Activated naive CD4-positive, alpha-beta T cell treated with anti-CD3 and anti-CD28 coated beads, Interleukin-2, amount 50 U/mL, for 24 hours (primary cell): ENCODE results near the gene CALHM3.
"Not testable (repeated sequence)": the region's sequence is repeated elsewhere in the genome, so short reads cannot be mapped to it uniquely, and the experiment has no call there.

Experiments
- H3K27ac Mint-ChIP-seq: one replicate; pipeline ENCODE4 v1.8.0; 2021; ENCODE audit warnings: mild to moderate bottlenecking, mixed read lengths
- H3K27me3 Mint-ChIP-seq: one replicate; pipeline ENCODE4 v1.8.0; 2021; ENCODE audit warnings: mixed read lengths
- H3K36me3 Mint-ChIP-seq: one replicate; pipeline ENCODE4 v1.8.0; 2021; ENCODE audit warnings: mixed read lengths
- H3K4me1 Mint-ChIP-seq: one replicate; pipeline ENCODE4 v1.8.0; 2021; ENCODE audit warnings: mixed read lengths
- H3K4me3 Mint-ChIP-seq: one replicate; pipeline ENCODE4 v1.8.0; 2021; ENCODE audit warnings: mild to moderate bottlenecking, mixed read lengths
- H3K9me3 Mint-ChIP-seq: one replicate; pipeline ENCODE4 v1.8.0; 2021; ENCODE audit warnings: mixed read lengths

CALHM3 gene, protein sequence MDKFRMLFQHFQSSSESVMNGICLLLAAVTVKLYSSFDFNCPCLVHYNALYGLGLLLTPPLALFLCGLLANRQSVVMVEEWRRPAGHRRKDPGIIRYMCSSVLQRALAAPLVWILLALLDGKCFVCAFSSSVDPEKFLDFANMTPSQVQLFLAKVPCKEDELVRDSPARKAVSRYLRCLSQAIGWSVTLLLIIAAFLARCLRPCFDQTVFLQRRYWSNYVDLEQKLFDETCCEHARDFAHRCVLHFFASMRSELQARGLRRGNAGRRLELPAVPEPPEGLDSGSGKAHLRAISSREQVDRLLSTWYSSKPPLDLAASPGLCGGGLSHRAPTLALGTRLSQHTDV

DNA sequence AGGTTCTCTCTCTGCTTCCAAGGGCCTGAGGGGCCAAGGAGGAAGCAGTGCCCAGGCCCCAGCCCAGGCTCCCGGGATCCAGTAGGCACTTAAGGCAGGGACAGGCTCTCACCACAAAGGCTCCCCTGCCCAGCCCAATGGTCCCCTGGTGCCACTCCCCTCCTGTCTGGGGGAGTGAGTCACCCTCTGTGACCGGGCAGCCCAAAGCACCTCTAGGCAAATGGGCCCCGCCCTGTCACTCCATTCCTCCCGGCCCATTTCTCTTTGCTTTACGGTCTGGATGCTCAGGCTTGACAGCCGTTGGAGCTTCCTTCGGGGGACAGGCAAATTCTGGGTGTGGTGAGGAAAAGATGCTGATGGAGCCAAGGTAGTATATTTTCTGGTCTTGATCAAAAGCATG, at the start of gene CALHM3:
TSS of gene CALHM3 (minus strand) at position 106 of the 400 bp plus-strand sequence. CDS start 208 bp downstream, outside the sequence.
- Mint-ChIP-seq H3K27ac (no peak within 1 kb of the TSS), H3K4me1 (peaks cover 5% of the 10 kb centered on the region), H3K9me3 (no peaks in the 10 kb centered on the region), H3K27me3 (no peaks in the 10 kb centered on the region), H3K36me3 (no peaks in the 10 kb centered on the region), H3K4me3 (no peak within 1 kb of the TSS)

DNA sequence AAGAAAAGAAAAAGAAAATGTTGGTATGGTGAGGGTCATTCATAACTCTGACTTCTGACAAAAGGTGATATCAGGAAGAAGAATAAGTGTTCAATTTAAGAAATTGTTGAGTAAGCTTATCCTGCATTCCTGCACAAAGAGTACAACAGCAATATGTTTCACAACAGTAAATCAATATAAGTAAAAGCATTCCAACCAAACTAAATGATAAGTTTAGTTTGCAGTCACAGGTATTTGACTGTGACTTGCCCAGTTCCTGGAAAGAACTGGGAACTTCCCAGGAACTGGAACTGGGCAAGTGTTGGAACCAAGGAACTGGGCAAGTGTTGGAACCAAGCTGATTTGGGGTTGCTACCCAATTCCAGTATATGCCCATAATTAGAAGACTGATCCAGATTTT, 49.5 kb upstream of the CALHM3 start:
- Mint-ChIP-seq H3K9me3 (peaks cover 13% of the 10 kb centered on the region), H3K36me3 (peaks cover 3% of the 10 kb centered on the region), H3K4me1 (no peaks in the 10 kb centered on the region), H3K4me3 (no peak overlapping the region), H3K27me3 (peaks cover 10% of the 10 kb centered on the region), H3K27ac (no peak overlapping the region)

DNA sequence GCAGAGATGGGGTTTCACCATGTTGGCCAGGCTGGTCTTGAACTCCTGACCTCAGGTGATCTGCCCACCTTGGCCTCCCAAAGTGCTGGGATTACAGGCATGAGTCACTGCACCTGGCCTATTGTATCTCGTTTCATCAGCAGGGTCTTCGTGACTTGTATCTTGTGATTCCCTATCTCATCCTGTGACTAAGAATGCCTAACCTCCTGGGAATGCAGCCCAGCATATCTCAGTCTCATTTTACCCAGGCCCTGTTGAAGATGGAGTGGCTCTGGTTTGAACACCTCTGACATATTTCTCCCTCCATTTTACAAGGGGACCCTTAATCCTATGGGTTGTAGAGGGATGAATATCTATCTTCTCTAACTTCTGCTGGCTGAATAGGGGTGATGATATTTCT, 48.4 kb upstream of the CALHM3 start:
- not testable (repeated sequence) for H3K4me3 Mint-ChIP-seq, H3K36me3 Mint-ChIP-seq
- H3K9me3 Mint-ChIP-seq = peaks cover 13% of the 10 kb centered on the region

DNA sequence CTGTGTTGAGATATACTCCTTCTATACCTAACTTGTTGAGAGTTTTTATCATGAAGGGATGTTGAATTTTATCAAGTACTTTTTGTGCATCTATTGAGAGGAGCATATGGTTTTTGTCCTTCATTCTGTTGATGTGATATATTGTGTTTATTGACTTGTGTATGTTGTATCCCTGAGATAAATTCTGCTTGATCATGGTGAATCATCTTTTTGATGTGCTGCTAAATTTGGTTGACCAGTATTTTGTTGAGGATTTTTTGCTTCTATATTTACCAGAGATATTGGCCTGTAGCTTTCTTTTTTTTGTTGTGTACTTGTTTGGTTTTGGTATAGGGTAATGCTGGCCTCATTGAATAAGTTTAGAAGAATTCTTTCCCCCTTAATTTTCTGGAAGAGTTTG, 46.9 kb upstream of the CALHM3 start:
- Mint-ChIP-seq H3K36me3 (peaks cover 2% of the 10 kb centered on the region), H3K27ac (no peak overlapping the region), H3K4me1 (no peaks in the 10 kb centered on the region), H3K27me3 (peaks cover 10% of the 10 kb centered on the region), H3K4me3 (no peak overlapping the region), H3K9me3 (peaks cover 13% of the 10 kb centered on the region)

More for the DNA sequence above, 48.4 kb upstream of the CALHM3 start:
- not testable (repeated sequence) for H3K4me1 Mint-ChIP-seq, H3K27ac Mint-ChIP-seq, H3K27me3 Mint-ChIP-seq

DNA sequence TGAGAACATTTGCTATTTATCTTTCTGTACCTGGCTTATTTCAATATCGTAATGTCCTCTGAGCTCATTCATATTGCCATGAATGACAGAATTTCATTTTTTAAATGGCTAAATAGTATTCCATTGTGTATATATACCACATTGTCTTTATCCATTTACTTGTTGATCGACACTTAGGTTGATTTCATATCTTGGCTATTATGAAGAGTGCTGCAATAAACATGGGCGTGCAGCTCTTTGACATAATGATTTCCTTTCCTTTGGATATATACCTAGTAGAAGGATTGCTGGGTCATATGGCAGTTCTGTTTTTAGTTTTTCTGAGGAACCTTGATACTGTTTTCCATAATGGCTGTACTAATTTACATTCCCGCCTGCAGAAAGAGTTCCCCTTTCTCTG, 44.6 kb upstream of the CALHM3 start:
- H3K27ac Mint-ChIP-seq = no peak overlapping the region
- H3K9me3 Mint-ChIP-seq = peaks cover 6% of the 10 kb centered on the region
- H3K36me3 Mint-ChIP-seq = peaks cover 2% of the 10 kb centered on the region
- H3K27me3 Mint-ChIP-seq = peaks cover 10% of the 10 kb centered on the region
- H3K4me3 Mint-ChIP-seq = no peak overlapping the region
- no peaks in the 10 kb centered on the region for H3K4me1 Mint-ChIP-seq

DNA sequence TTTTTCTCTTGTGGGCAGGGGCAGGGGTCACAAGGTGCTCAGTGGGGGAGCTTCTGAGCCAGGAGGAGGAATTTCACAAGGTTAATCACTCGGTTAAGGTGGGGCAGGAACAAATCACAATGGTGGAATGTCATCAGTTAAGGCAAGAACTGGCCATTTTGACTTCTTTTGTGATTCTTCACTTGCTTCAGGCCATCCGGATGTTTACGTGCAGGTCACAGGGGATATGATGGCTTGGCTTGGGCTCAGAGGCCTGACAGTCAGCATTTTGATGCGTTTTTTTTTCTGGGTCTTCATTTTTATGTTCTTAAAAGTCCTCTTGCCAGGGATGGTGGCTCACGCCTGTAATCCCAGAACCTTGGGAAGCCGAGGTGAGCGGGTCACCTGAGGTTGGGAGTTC, 43.0 kb upstream of the CALHM3 start:
- H3K4me1 Mint-ChIP-seq, H3K4me3 Mint-ChIP-seq, H3K27me3 Mint-ChIP-seq, H3K9me3 Mint-ChIP-seq, H3K27ac Mint-ChIP-seq, H3K36me3 Mint-ChIP-seq: not testable (repeated sequence)

DNA sequence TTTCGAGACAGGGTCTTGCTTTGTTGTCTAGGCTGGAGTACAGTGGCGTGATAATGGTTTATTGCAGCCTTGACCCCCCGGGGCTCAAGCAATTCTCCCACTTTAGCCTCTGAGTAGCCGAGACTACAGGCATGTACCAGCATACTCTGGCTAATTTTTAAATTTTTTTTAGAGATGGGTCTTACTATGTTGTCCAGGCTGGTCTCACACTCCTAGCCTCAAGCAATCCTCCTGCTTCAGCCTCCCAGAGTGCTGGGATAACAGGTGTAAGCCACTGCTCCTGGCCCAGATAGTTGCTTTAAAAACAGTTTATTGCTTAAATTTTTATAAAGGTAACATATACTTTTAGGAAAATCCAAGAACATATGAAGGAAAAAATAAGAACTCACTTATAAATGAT, 40.8 kb upstream of the CALHM3 start:
- Mint-ChIP-seq H3K27me3 (no peaks in the 10 kb centered on the region), H3K27ac (no peak overlapping the region), H3K9me3 (no peaks in the 10 kb centered on the region), H3K36me3 (no peaks in the 10 kb centered on the region), H3K4me3 (no peak overlapping the region), H3K4me1 (no peaks in the 10 kb centered on the region)

DNA sequence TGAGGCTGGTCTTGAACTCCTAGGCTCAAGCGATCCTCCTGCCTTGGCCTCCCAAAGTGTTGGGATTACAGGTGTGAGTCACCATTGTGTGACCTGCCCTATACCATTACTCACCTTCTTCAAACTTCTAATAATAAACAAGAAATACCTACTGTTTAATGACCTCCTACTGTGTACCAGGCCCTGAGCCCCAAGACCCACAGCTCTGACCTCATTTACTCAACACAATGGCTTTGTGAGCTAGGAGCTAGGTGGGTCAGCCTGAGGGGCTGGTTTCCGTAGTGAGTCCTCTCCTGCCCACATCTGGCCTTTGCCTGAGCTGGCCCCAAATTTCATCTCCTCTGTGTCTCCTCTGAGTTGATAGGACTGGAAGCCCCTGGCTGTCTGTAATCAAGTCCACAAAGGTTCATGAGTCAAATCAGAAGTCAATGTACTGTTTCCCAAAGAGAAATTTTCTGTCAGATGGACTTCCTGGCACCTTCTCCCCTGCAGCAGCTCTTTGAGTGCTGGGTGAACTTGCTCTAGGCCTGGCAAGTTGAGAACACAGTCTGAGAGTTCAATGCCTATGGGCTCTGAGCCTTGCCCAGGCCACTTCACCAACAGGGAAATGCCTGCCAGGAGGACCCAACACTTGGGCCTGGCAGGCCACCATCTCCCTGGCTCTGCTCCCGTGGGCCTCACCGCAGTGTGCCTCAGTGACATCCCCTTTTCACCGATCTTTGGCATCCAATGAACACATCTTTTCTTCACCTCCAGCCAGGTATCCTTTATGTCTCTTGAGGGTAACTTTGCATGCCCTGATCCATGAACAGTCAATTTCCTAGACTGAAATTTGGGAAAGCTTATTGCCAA, 38.4 kb upstream of the CALHM3 start:
- H3K9me3 Mint-ChIP-seq = no peaks in the 10 kb centered on the region
- H3K27me3 Mint-ChIP-seq = no peaks in the 10 kb centered on the region
- H3K4me1 Mint-ChIP-seq = no peaks in the 10 kb centered on the region
- no peaks in the 10 kb centered on the region for H3K36me3 Mint-ChIP-seq
- H3K27ac Mint-ChIP-seq = no peak overlapping the region
- H3K4me3 Mint-ChIP-seq = no peak overlapping the region

DNA sequence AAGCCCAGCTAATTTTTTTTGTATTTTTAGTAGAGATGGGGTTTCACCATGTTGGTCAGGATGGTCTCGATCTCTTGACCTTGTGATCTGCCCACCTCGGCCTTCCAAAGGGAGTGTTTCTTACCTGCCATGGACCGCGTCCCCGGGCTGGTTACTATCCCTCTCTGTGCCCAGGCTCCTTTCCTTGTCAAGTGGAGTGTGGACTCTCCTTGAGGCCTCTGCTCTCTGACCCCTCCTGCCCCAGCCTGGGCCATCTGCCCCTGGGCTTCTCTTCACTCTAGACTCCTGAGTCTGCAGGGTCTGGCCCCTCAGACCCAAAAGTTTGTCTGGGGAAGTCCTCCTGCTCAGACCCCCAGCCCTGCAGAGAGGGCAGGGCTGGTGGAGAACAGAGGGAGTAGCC, 35.2 kb upstream of the CALHM3 start:
- Mint-ChIP-seq H3K4me3 (no peak overlapping the region), H3K9me3 (no peaks in the 10 kb centered on the region), H3K27ac (no peak overlapping the region), H3K27me3 (no peaks in the 10 kb centered on the region), H3K4me1 (no peaks in the 10 kb centered on the region), H3K36me3 (no peaks in the 10 kb centered on the region)

DNA sequence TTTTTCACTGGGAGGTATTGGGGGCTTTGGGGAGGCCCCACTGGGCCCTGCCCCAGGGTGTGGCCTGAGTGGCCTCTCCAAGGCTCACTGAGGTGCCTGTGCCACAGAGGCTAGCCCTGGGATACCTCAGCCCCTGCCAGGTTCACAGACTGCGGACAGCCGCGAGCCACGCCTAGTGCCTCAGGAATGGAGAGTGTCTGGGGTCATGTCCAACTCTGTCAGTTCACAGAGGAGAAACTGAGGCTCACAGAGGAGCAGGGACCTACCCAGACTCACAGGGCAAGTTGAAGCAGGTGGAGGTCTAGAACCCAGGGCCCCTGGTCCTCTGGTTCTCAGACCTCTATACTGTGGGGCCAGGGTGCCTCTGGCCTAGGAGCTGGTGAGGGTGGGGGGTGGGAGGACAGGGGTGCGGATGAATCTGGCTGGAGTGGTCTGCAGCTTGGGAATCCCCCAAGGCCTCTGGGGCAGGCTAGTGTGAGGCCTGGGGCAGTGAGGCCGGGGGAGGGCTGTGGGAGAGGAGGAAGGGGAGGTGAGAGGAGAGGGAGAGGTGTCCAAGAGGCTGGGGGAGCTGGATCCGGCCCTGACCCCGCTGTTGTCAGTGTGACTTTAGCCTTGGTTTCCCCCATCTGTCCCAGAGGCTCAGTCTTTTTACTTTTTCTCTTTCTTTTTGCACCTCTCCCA, 34.5 kb upstream of the CALHM3 start:
- H3K9me3 Mint-ChIP-seq = no peaks in the 10 kb centered on the region
- H3K4me3 Mint-ChIP-seq = no peak overlapping the region
- no peaks in the 10 kb centered on the region for H3K4me1 Mint-ChIP-seq
- no peak overlapping the region for H3K27ac Mint-ChIP-seq
- H3K36me3 Mint-ChIP-seq = no peaks in the 10 kb centered on the region
- no peaks in the 10 kb centered on the region for H3K27me3 Mint-ChIP-seq

DNA sequence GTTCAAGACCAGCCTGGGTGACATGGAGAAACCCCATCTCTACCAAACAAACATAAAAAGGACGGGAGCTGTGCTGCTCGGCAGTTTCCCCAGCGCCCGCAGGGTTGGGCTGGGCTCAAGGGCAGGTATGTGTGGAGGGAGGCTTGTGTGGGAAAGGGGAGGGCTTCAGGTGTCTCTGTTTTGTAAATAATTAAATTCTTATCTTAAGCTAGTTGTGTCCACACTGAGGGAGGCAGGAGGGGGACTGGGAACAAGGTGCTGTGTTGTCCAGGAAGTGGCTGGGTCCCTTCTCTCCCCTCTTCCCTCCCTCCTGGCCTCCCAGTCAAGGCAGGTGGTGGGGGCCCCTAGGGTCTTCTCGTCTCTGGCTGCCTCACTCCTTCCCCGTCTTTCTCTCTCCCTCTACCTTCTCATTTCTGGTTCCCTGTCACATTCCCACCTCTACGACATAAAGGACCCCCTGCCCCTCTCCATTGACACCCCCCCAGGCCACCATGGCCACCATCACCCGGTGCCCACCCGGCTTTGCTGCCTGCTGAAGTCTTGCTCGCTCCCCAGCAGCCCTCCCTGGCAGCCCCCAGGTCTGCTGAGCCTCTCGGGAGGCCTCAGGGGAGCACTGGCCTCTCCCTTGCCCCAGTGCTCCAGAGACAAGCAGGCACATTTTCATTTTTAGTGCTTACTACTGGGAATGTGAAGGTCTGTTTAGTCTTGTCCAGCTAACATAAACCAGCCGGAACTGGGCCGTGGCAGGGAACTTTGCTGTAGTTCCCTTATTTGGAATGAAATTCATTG, 33.7 kb upstream of the CALHM3 start:
- Mint-ChIP-seq H3K36me3 (no peaks in the 10 kb centered on the region), H3K4me1 (no peaks in the 10 kb centered on the region), H3K27me3 (no peaks in the 10 kb centered on the region), H3K4me3 (no peak overlapping the region), H3K27ac (no peak overlapping the region), H3K9me3 (no peaks in the 10 kb centered on the region)

DNA sequence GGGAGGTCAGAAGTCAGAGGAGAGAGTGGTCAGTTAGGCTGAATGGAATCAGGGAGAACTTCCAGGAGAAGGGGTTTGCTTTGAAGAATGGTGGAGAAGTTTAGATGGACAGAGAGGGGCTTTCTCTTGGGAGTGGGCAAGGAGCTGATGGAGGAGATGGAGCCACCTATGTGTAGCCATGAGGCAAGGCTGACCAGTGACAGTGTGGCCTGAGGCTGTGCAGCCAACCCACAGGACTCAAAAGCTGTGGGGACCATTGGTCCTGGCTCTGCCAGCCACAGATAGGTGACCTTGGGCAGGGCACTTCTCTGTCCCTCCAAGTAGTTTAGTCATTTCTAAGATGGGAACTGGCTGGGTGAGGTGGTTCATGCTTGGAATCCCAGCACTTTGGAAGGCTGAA, 33.1 kb upstream of the CALHM3 start:
- no peaks in the 10 kb centered on the region for H3K9me3 Mint-ChIP-seq
- no peaks in the 10 kb centered on the region for H3K27me3 Mint-ChIP-seq
- H3K4me3 Mint-ChIP-seq = no peak overlapping the region
- no peak overlapping the region for H3K27ac Mint-ChIP-seq
- no peaks in the 10 kb centered on the region for H3K36me3 Mint-ChIP-seq
- H3K4me1 Mint-ChIP-seq = no peaks in the 10 kb centered on the region

DNA sequence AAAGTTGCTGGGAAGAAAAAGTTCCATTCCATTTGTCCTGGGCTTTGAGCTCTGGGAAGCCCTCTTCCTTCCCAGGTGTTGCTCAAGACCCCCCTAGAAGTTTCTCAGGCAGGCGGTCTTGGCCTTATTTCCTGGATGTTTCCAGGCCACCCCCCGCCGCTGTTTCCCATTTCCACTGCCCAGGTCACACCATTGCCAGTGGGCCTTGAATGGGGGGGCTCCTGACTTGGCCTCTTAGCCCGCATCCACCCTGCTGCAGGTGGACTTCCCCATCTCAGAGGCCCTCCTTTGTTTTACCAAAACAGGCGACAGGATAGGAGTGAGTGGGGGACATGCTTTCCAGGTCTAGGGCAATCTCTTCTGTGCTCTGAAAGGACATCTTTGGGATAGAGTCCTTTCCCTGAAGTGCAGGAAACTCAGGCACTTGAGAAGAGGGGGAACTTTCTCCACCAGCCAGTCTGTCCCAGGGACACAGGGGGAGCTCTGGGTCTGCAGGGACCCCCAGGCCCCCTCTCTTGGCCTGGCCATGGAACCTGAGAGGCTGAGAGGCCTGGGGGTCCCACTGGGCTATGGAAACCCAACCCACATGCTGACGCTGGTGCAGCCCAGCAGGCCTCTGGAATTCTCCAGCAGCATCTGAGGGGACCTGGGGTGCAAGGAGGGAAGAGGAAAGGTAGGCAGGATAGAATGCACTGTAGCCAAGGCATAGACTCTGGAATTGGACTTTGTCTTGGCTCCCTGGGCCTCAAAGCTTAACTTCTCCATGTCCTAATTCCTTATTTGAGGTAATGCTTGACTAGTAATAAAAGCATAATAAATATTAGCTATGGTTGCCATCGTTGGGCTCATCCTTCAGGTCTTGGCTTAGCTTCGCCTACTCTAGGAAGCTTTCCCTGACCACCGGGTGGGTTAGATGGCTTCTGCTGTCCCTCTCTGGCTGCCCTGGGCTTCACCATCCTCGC, 32.0 kb upstream of the CALHM3 start:
- no peaks in the 10 kb centered on the region for H3K36me3 Mint-ChIP-seq
- H3K4me3 Mint-ChIP-seq = no peak overlapping the region
- H3K27me3 Mint-ChIP-seq = no peaks in the 10 kb centered on the region
- no peaks in the 10 kb centered on the region for H3K4me1 Mint-ChIP-seq
- H3K9me3 Mint-ChIP-seq = no peaks in the 10 kb centered on the region
- H3K27ac Mint-ChIP-seq = no peak overlapping the region

DNA sequence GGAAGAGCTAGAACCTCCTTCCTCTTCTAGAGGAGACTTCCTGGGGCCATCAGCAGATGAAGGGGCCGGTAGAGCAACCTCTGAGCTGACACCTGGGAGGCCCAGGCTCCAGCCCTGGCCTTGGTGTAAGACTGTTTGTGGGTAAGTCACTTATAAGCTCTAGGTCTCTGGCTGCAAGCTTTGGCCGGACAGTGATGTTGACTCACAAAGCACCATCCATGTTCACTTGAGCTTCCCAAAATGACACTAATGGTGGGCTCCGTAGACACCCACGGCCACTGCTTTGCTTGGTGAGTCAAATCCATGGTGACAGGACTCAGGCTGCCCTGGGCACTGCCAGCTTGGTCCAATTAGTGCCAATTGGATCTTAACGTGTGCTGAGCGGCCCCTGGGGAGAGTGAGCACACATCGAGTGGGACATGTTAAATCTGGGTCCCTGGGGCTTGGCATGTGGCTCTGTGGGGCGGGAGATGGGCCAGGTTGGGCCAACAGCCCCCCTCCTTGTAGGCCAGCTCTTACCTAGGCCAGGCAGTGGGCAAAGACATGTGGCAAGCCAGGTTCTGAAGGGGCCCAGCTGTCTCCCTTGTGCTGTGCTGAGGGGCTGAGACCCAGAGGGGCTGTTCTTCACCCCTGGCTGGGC, 31.1 kb upstream of the CALHM3 start:
- Mint-ChIP-seq H3K4me3 (no peak overlapping the region), H3K9me3 (no peaks in the 10 kb centered on the region), H3K27ac (no peak overlapping the region)

More for the DNA sequence above, 31.1 kb upstream of the CALHM3 start:
- Mint-ChIP-seq H3K27me3 (no peaks in the 10 kb centered on the region), H3K36me3 (no peaks in the 10 kb centered on the region), H3K4me1 (no peaks in the 10 kb centered on the region)
